Loucy (cell line): ENCODE results near the gene CLTCL1.

ENCODE experiments used
- H2AFZ ChIP-seq: fragments of 200-600 bp; sonication (generic); 2 replicates; pipeline ENCODE4 v1.6.0; 2016; ENCODE audit warnings: antibody characterized with exemption, mild to moderate bottlenecking, low read length, moderate library complexity
- H3F3A ChIP-seq: fragments of 200-600 bp; 2 replicates; pipeline ENCODE4 v1.6.0; 2016; ENCODE audit warnings: antibody characterized with exemption, low read depth, mild to moderate bottlenecking
- H3K27me3 ChIP-seq: fragments of 200-600 bp; sonication (generic); 2 replicates; pipeline ENCODE4 v1.6.1; 2014; ENCODE audit warnings: low read length, mild to moderate bottlenecking; ENCODE audit not compliant: insufficient read depth, poor library complexity, severe bottlenecking
- H3K36me3 ChIP-seq: fragments of 200-600 bp; sonication (generic); 2 replicates; pipeline ENCODE4 v1.6.1; 2016; ENCODE audit warnings: low read length; ENCODE audit not compliant: insufficient read depth
- H3K4me1 ChIP-seq: fragments of 200-600 bp; sonication (generic); 2 replicates; pipeline ENCODE4 v1.5.1; 2014; ENCODE audit warnings: low read length, mild to moderate bottlenecking; ENCODE audit not compliant: insufficient read depth, poor library complexity, severe bottlenecking
- H3K4me2 ChIP-seq: fragments of 200-600 bp; sonication (generic); 2 replicates; pipeline ENCODE4 v1.6.0; 2014; ENCODE audit warnings: antibody characterized with exemption, low read length, low read depth, mild to moderate bottlenecking; ENCODE audit not compliant: poor library complexity, severe bottlenecking
- H3K4me3 ChIP-seq: fragments of 200-600 bp; sonication (generic); 2 replicates; pipeline ENCODE4 v1.5.1; 2014; ENCODE audit warnings: low read length, mild to moderate bottlenecking, mixed read lengths; ENCODE audit not compliant: poor library complexity, severe bottlenecking
- H3K79me2 ChIP-seq: fragments of 200-600 bp; sonication (generic); 2 replicates; pipeline ENCODE4 v1.6.1; 2014; ENCODE audit warnings: low read length; ENCODE audit not compliant: insufficient read depth
- H3K9ac ChIP-seq: fragments of 200-600 bp; sonication (generic); 2 replicates; pipeline ENCODE4 v1.6.0; 2014; ENCODE audit warnings: mild to moderate bottlenecking, low read depth, low read length, moderate library complexity; ENCODE audit not compliant: poor library complexity, severe bottlenecking
- H3K9me2 ChIP-seq: fragments of 200-600 bp; sonication (generic); replicated peaks from 2 replicates; pipeline ENCODE4 v1.6.1; 2016; ENCODE audit warnings: low read depth, low read length, mixed read lengths
- H3K9me3 ChIP-seq: fragments of 200-600 bp; sonication (generic); 2 replicates; pipeline ENCODE4 v1.6.1; 2014; ENCODE audit warnings: mild to moderate bottlenecking, antibody characterized with exemption, low read length, low read depth; ENCODE audit not compliant: insufficient read depth
- H4K20me1 ChIP-seq: fragments of 200-600 bp; sonication (generic); 2 replicates; pipeline ENCODE4 v1.6.0; 2014; ENCODE audit warnings: antibody characterized with exemption, low read length, mild to moderate bottlenecking; ENCODE audit not compliant: insufficient read depth, poor library complexity, severe bottlenecking
- CTCF ChIP-seq: fragments of 200-600 bp; sonication (generic); conservative IDR thresholded peaks from 2 replicates; pipeline ENCODE4 v1.5.1; 2014; ENCODE audit warnings: mild to moderate bottlenecking, antibody characterized with exemption, low read length
- EZH2phosphoT487 ChIP-seq: fragments of 200-600 bp; IDR thresholded peaks from 2 replicates; pipeline ENCODE4 v1.6.1; 2018; ENCODE audit warnings: antibody characterized with exemption, mild to moderate bottlenecking, moderate library complexity, borderline replicate concordance

Gene CLTCL1

GRCh38 chr22:19215360-19215759 is 76.2 kb downstream of the CLTCL1 start:
- no peak for TF ChIP-seq EZH2phosphoT487
- no peak for TF ChIP-seq CTCF
- H3K4me2 ChIP-seq = no peak overlapping the region
- no peaks in the 10 kb centered on the region for H4K20me1 ChIP-seq
- no peaks in the 10 kb centered on the region for H3K79me2 ChIP-seq
- H3K9me3 ChIP-seq = no peaks in the 10 kb centered on the region
- H3K4me3 ChIP-seq = no peak overlapping the region
- H3K27me3 ChIP-seq = no peaks in the 10 kb centered on the region
- H3F3A ChIP-seq = no peaks in the 10 kb centered on the region
- H3K4me1 ChIP-seq = peaks cover 14% of the 10 kb centered on the region
- no peak overlapping the region for H3K9ac ChIP-seq
- H3K9me2 ChIP-seq = no peaks in the 10 kb centered on the region
- no peak overlapping the region for H2AFZ ChIP-seq
- H3K36me3 ChIP-seq = no peaks in the 10 kb centered on the region

DNA sequence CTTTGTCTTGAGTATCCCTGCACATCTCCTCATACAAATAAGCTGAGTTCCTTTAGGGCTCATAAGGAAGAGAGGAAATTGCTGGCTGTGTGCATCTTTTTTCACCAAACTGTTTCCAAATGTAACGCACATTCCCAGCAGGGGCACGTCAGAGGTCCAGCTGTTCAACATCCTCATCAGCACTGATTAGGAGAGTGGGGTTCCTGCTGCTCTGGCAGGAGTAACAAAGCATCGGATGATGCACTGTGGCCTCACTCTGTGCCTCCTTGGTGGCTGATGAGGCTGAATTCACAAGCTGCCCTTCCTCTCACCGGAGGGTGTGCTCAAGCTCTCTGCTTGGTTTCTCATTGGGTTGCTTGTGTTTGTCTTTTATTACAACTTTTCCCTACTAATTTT is 77.4 kb downstream of the CLTCL1 start:
- no peak overlapping the region for H3K9ac ChIP-seq
- no peak overlapping the region for H2AFZ ChIP-seq
- no peaks in the 10 kb centered on the region for H3K9me2 ChIP-seq
- H3K36me3 ChIP-seq = no peaks in the 10 kb centered on the region
- no peaks in the 10 kb centered on the region for H3K27me3 ChIP-seq
- peaks cover 14% of the 10 kb centered on the region for H3K4me1 ChIP-seq
- H3K4me2 ChIP-seq = no peak overlapping the region
- no peaks in the 10 kb centered on the region for H3K79me2 ChIP-seq
- no peaks in the 10 kb centered on the region for H3F3A ChIP-seq
- no peak overlapping the region for H3K4me3 ChIP-seq
- no peaks in the 10 kb centered on the region for H4K20me1 ChIP-seq
- no peaks in the 10 kb centered on the region for H3K9me3 ChIP-seq
- no peak for TF ChIP-seq EZH2phosphoT487
- TF ChIP-seq CTCF = no peak

DNA sequence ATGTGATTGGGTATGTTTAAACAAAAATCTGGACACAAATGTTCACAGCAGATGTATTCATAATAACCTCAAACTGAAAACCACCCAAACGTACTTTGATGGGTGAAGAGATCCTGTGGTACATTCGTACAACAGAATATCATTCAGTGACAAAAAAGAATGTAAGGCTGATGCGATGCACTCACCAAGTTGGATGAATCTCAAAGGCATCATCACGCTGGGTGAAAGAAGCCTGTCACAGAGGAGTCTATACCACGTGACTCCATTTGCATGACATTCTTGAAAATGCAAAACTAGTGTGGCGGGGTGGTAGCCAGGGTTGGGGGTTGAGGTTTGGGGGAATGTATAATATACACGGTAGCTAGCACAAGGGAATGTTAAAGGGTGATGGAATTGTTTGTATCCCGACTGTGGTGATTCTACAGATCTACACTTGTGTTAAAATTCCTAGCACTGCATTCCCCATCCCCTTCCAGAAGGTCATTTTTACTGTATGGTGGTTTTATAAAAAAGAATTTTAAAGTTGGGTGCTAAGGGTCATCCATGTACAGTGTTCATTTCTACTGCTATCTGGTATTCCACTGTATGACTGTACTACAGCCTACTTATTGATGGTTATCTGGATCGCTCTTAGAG is 78.0 kb downstream of the CLTCL1 start:
- Histone ChIP-seq H3K4me1 (peaks cover 12% of the 10 kb centered on the region), H3F3A (no peaks in the 10 kb centered on the region), H3K79me2 (no peaks in the 10 kb centered on the region), H3K27me3 (no peaks in the 10 kb centered on the region), H2AFZ (no peak overlapping the region), H3K4me3 (no peak overlapping the region), H3K9me2 (no peaks in the 10 kb centered on the region), H3K4me2 (no peak overlapping the region), H3K36me3 (no peaks in the 10 kb centered on the region), H3K9ac (no peak overlapping the region), H3K9me3 (no peaks in the 10 kb centered on the region), H4K20me1 (no peaks in the 10 kb centered on the region)
- TF ChIP-seq EZH2phosphoT487 (no peak), CTCF (no peak)
